GM12878 (cell line): ENCODE measurements around the gene CDH15. TPM values are rescaled to one million over a fixed set of nuclear protein-coding genes. Genes with fewer than 3 reads are reported as not detected.

Experiments
- ATAC-seq: fragments of 200-7000 bp; cut with Tn5 transposase; 3 replicates; pipeline ENCODE4 v1.9.1; 2020; ENCODE audit warnings: mild to moderate bottlenecking, moderate library complexity
- BruUV-seq: library from RNA; stranded (reverse); fragments of 400-500 nt; replicated peaks from 2 replicates; lab custom pipeline; 2021; lab: Mats Ljungman, UMichigan
- CTCF ChIA-PET: fragments of 300-600 bp; sonication (Branson Sonifier 250); formaldehyde crosslinking; extraction: SDS; loops from one replicate; lab custom pipeline; 2021; ENCODE audit warnings: inconsistent platforms; lab: Yijun Ruan, JAX
- POLR2A ChIA-PET: fragments of 350-600 bp; formaldehyde crosslinking; extraction: SDS; loops from one replicate; lab custom pipeline; 2021; ENCODE audit warnings: inconsistent platforms; lab: Charles Lee
- RAD21 ChIA-PET: fragments of 300-600 bp; sonication (Branson Sonifier 250); formaldehyde crosslinking; loops from one replicate; lab custom pipeline; 2023; ENCODE audit warnings: antibody characterized with exemption; ENCODE audit not compliant: unreplicated experiment; lab: Charles Lee
- SMC1A ChIA-PET: fragments of 300-600 bp; sonication (Branson Sonifier 250); formaldehyde crosslinking; loops from one replicate; lab custom pipeline; 2023; ENCODE audit not compliant: unreplicated experiment, uncharacterized antibody; lab: Charles Lee
- DNase-seq: peaks from one replicate; pipeline ENCODE4 v3.0.0-alpha.2; 2011; ENCODE audit warnings: low read depth, low spot score
- FAIRE-seq: peaks from 3 replicates; lab custom pipeline; 2011; peaks lifted over from hg19 to GRCh38; lab: Jason Lieb, UNC
- H2AFZ ChIP-seq: 2 replicates; pipeline ENCODE4 v1.6.0; 2011; ENCODE audit warnings: low read depth, low read length, control low read depth; ENCODE audit not compliant: control insufficient read depth
- H3K27ac ChIP-seq: 2 replicates; pipeline ENCODE4 v1.5.1; 2011; ENCODE audit warnings: control low read depth; ENCODE audit not compliant: control insufficient read depth, insufficient read depth
- H3K27me3 ChIP-seq, 2 experiments: replicated peaks in 1 of 2; 2 replicates each; pipeline versions ENCODE4 v1.6.0 to v1.6.1; 2011; ENCODE audit warnings: low read length in 1 of 2; ENCODE audit not compliant: control insufficient read depth in 2 of 2, insufficient read depth in 2 of 2
- H3K36me3 ChIP-seq, 2 experiments: 2 replicates each; pipeline ENCODE4 v1.5.1; 2011; ENCODE audit warnings: low read length in 1 of 2; ENCODE audit not compliant: control insufficient read depth in 2 of 2, insufficient read depth in 2 of 2
- H3K4me1 ChIP-seq: 2 replicates; pipeline ENCODE4 v1.6.1; 2011; ENCODE audit warnings: mild to moderate bottlenecking, low read length, moderate library complexity, mixed read lengths; ENCODE audit not compliant: control insufficient read depth, insufficient read depth
- H3K4me2 ChIP-seq: 2 replicates; pipeline ENCODE4 v1.6.0; 2011; ENCODE audit warnings: control low read depth; ENCODE audit not compliant: control insufficient read depth, insufficient read depth
- H3K4me3 ChIP-seq: fragments of 200-600 bp; sonication (generic); 2 replicates; pipeline ENCODE4 v1.5.1; 2016
- H3K79me2 ChIP-seq: 2 replicates; pipeline ENCODE4 v1.6.0; 2011; ENCODE audit warnings: low read length; ENCODE audit not compliant: control insufficient read depth, insufficient read depth
- H3K9ac ChIP-seq: 2 replicates; pipeline ENCODE4 v1.8.0; 2011; ENCODE audit warnings: low read length, control low read depth, mixed read lengths; ENCODE audit not compliant: control insufficient read depth, insufficient read depth
- H3K9me3 ChIP-seq: replicated peaks from 3 replicates; pipeline ENCODE4 v1.5.1; 2011; ENCODE audit warnings: mild to moderate bottlenecking, low read length; ENCODE audit not compliant: control insufficient read depth, insufficient read depth
- H4K20me1 ChIP-seq: 2 replicates; pipeline ENCODE4 v1.6.0; 2011; ENCODE audit not compliant: control insufficient read depth, insufficient read depth
- ATF7 ChIP-seq: fragments of 450-650 bp; IDR thresholded peaks from 2 replicates; pipeline ENCODE4 v1.6.1; 2016; ENCODE audit warnings: low read depth, mild to moderate bottlenecking
- CEBPZ ChIP-seq: fragments of 150-350 bp; IDR thresholded peaks from 2 replicates; pipeline ENCODE4 v1.6.1; 2016; ENCODE audit warnings: low read depth, low read length
- CHD1 ChIP-seq: IDR thresholded peaks from 2 replicates; pipeline ENCODE4 v1.6.1; 2012; ENCODE audit warnings: low read depth, low read length, improper control_type of control experiment
- EED ChIP-seq: sonication (generic); IDR thresholded peaks from 2 replicates; pipeline ENCODE4 v1.6.1; 2016; ENCODE audit warnings: antibody characterized with exemption, low read depth
- GATAD2B ChIP-seq: fragments of 450-650 bp; conservative IDR thresholded peaks from 2 replicates; pipeline ENCODE4 v1.6.1; 2017; ENCODE audit warnings: low read depth, mild to moderate bottlenecking, moderate library complexity
- IRF5 ChIP-seq: fragments of 450-650 bp; IDR thresholded peaks from 2 replicates; pipeline ENCODE4 v1.6.1; 2017; ENCODE audit warnings: borderline replicate concordance
- JUNB ChIP-seq: IDR thresholded peaks from 2 replicates; pipeline ENCODE4 v1.6.1; 2016; ENCODE audit warnings: antibody characterized with exemption, mild to moderate bottlenecking
- KLF5 ChIP-seq: fragments of 450-650 bp; IDR thresholded peaks from 2 replicates; pipeline ENCODE4 v1.6.1; 2014; ENCODE audit warnings: mild to moderate bottlenecking; ENCODE audit not compliant: partially characterized antibody
- MLLT1 ChIP-seq: fragments of 450-650 bp; IDR thresholded peaks from 2 replicates; pipeline ENCODE4 v1.6.1; 2016; ENCODE audit warnings: mild to moderate bottlenecking
- PKNOX1 ChIP-seq: fragments of 450-650 bp; IDR thresholded peaks from 2 replicates; pipeline ENCODE4 v1.6.1; 2016; ENCODE audit warnings: mild to moderate bottlenecking
- RAD21 ChIP-seq: IDR thresholded peaks from 2 replicates; pipeline ENCODE4 v1.6.1; 2011; ENCODE audit warnings: mild to moderate bottlenecking, low read depth, low read length, moderate library complexity; ENCODE audit not compliant: insufficient read depth
- TCF7 ChIP-seq: IDR thresholded peaks from 2 replicates; pipeline ENCODE4 v1.6.1; 2014; ENCODE audit warnings: antibody characterized with exemption, borderline replicate concordance
- USF2 ChIP-seq: IDR thresholded peaks from 2 replicates; pipeline ENCODE4 v1.6.1; 2011; ENCODE audit warnings: low read depth, low read length, improper control_type of control experiment, borderline replicate concordance
- YY1 ChIP-seq: IDR thresholded peaks from 2 replicates; pipeline ENCODE4 v1.6.1; 2011; ENCODE audit warnings: low read depth, mild to moderate bottlenecking, low read length
- WGBS: methylation state at CpG from one replicate; pipeline ENCODE4 v1.1.6; 2016; ENCODE audit warnings: low lambda C conversion rate; ENCODE audit not compliant: insufficient replicate concordance, insufficient coverage; ENCODE audit errors: missing lambda C conversion rate; 5-methylcytosine and 5-hydroxymethylcytosine counted together
- in situ Hi-C: fragments of 300-500 bp; cut with MboI; formaldehyde crosslinking; loops from 9 replicates; pipeline ENCODE4 v1.14.3; 2018; ENCODE audit warnings: mixed read lengths
- intact Hi-C: fragments of 100-400 bp; cut with micrococcal nuclease; formaldehyde crosslinking; loops from one replicate; pipeline ENCODE4 v1.14.2; 2022; ENCODE audit not compliant: unreplicated experiment
- polyA plus RNA-seq, 11 experiments: library from polyadenylated mRNA; depleted of rRNA in 4 of 11; unstranded in 6 of 11; stranded (reverse) in 5 of 11; fragments of >200 nt; fragmentation: Nextera tagmentation in 4 of 11; fragmentation: Illumina TruSeq in 1 of 11; extraction: Ambion mirVana in 4 of 11; extraction: Trizol in 1 of 11; gene quantifications; 1 replicate in 1 of 11; 2 replicates in 10 of 11; pipeline versions ENCODE4 v1.2.1 to v1.2.3, GENCODE V29; 2011 to 2016; ENCODE audit warnings: inconsistent platforms in 2 of 11, missing spikeins in 2 of 11, low read depth in 1 of 11
- total RNA-seq, 4 experiments: library from RNA; depleted of rRNA in 3 of 4; stranded (reverse); fragments of >200 nt in 3 of 4; fragmentation: Illumina TruSeq in 1 of 4; extraction: Trizol in 1 of 4; gene quantifications; 2 replicates each; pipeline versions ENCODE4 v1.2.1 to v1.2.3, GENCODE V29; 2013 to 2021

The CDH15 gene
- total and polyA plus RNA-seq, 10 of the 15 experiments (the other 5 are each of a cell fraction or from before 2014, with no cell fraction given): 0.02 to 0.06 TPM; not detected in 8

- TF ChIP-seq IRF5 (no peak), KLF5 (no peak), USF2 (no peak), EED (no peak)
Observed at GRCh38 chr16:89232107-89232506, 60.6 kb downstream of the CDH15 start (continued).

- H3K27ac ChIP-seq: no peak overlapping the region
- H2AFZ ChIP-seq: no peak overlapping the region
- 89% methylated on average over 16 of the region's 16 CpGs for WGBS
- H4K20me1 ChIP-seq: no peaks in the 10 kb centered on the region
- no peak for ATAC-seq
- no peak for DNase-seq
- H3K9ac ChIP-seq: no peak overlapping the region
- H3K27me3 ChIP-seq: no peaks in the 10 kb centered on the region
- in situ Hi-C loops: no loop called here
- RAD21 ChIA-PET: no interaction called here
- no peak overlapping the region for H3K4me3 ChIP-seq
- no peak overlapping the region for H3K4me2 ChIP-seq
- intact Hi-C loops: no loop called here
- CTCF ChIA-PET: no interaction called here
- no peaks in the 10 kb centered on the region; a peak in 1 of 4 replicates for H3K36me3 ChIP-seq
- no peak for FAIRE-seq
- H3K79me2 ChIP-seq: no peaks in the 10 kb centered on the region
- H3K4me1 ChIP-seq: no peaks in the 10 kb centered on the region
- H3K9me3 ChIP-seq: no peaks in the 10 kb centered on the region; the same call in 2 of the 3 replicates
- BruUV-seq: no TSS peak
- SMC1A ChIA-PET: no interaction called here
- POLR2A ChIA-PET: no interaction called here
- TF ChIP-seq CEBPZ (no peak), ATF7 (no peak), TCF7 (no peak), CHD1 (no peak), GATAD2B (no peak), JUNB (no peak), MLLT1 (no peak), YY1 (no peak), PKNOX1 (no peak), RAD21 (no peak)
Observed at GRCh38 chr16:89233678-89234490, 62.3 kb downstream of the CDH15 start.
